ENCODE results near the gene SSPN. TPM values are rescaled to one million over a fixed set of nuclear protein-coding genes. Genes with fewer than 3 reads are reported as not detected.

Gene SSPN
- total RNA-seq, 3 donors from 2014 or later, result 17.7 to 22.1 (median 19.7) TPM

- Histone ChIP-seq H3K36me3 (no peaks in the 10 kb centered on the region), H3K27me3 (no peaks in the 10 kb centered on the region), H3K9me3 (no peaks in the 10 kb centered on the region), H3K4me1 (no peaks in the 10 kb centered on the region), H3K27ac (no peak overlapping the region), H3K4me3 (no peak overlapping the region)
- intact Hi-C loops (cut with DNase I; ENCODE audit: low total_unique reads), result no loop called here
- no peak for DNase-seq (ENCODE audit: low spot score in 2 of 2)
- no peak for TF ChIP-seq POLR2AphosphoS5 (IDR thresholded peaks at IDR 0.05)
- TF ChIP-seq CTCF (IDR thresholded peaks at IDR 0.05), result no peak
- TF ChIP-seq POLR2A (IDR thresholded peaks at IDR 0.05), result no peak
Measured at GRCh38 chr12:26152507-26153102, 42.8 kb upstream of the SSPN start.

- no peak for DNase-seq (ENCODE audit: low spot score in 2 of 2)
- H3K27me3 ChIP-seq, result no peaks in the 10 kb centered on the region
- no peaks in the 10 kb centered on the region for H3K9me3 ChIP-seq
- H3K27ac ChIP-seq, result no peak overlapping the region
- TF ChIP-seq POLR2A (IDR thresholded peaks at IDR 0.05) (no peak), CTCF (IDR thresholded peaks at IDR 0.05) (no peak), POLR2AphosphoS5 (IDR thresholded peaks at IDR 0.05) (no peak)
- H3K4me3 ChIP-seq, result no peak overlapping the region
- H3K36me3 ChIP-seq, result no peaks in the 10 kb centered on the region
- H3K4me1 ChIP-seq, result no peaks in the 10 kb centered on the region
- intact Hi-C loops (cut with DNase I; ENCODE audit: low total_unique reads), result no loop called here
Measured at GRCh38 chr12:26153421-26154154, 41.8 kb upstream of the SSPN start.

- Histone ChIP-seq H3K4me3 (no peak overlapping the region), H3K9me3 (no peaks in the 10 kb centered on the region), H3K4me1 (no peaks in the 10 kb centered on the region), H3K27ac (no peak overlapping the region), H3K36me3 (no peaks in the 10 kb centered on the region), H3K27me3 (no peaks in the 10 kb centered on the region)
- no peak for DNase-seq (ENCODE audit: low spot score in 2 of 2)
- intact Hi-C loops (cut with DNase I; ENCODE audit: low total_unique reads), result no loop called here
- TF ChIP-seq CTCF (IDR thresholded peaks at IDR 0.05) (no peak), POLR2AphosphoS5 (IDR thresholded peaks at IDR 0.05) (no peak), POLR2A (IDR thresholded peaks at IDR 0.05) (no peak)
Measured at GRCh38 chr12:26156201-26156871, 39.0 kb upstream of the SSPN start.

GRCh38 chr12:26157001-26157400, 38.4 kb upstream of the SSPN start:
- TF ChIP-seq POLR2AphosphoS5 (IDR thresholded peaks at IDR 0.05) (no peak), CTCF (IDR thresholded peaks at IDR 0.05) (no peak), POLR2A (IDR thresholded peaks at IDR 0.05) (no peak)
- Histone ChIP-seq H3K4me3 (no peak overlapping the region), H3K4me1 (no peaks in the 10 kb centered on the region), H3K27me3 (no peaks in the 10 kb centered on the region), H3K9me3 (no peaks in the 10 kb centered on the region), H3K36me3 (no peaks in the 10 kb centered on the region), H3K27ac (no peak overlapping the region)
- intact Hi-C loops (cut with DNase I; ENCODE audit: low total_unique reads), result no loop called here
- DNase-seq (ENCODE audit: low spot score in 2 of 2), result no peak
